Breast epithelium (tissue), 4 donors: ENCODE measurements around the gene TRIO. TPM values are rescaled to one million over a fixed set of nuclear protein-coding genes. Genes with fewer than 3 reads are reported as not detected.
"Not testable (repeated sequence)": the region's sequence is repeated elsewhere in the genome, so short reads cannot be mapped to it uniquely, and the experiment has no call there.

Experiments
- DNase-seq, 2 donors: peaks; one replicate each; pipeline ENCODE4 v3.0.0-alpha.2; 2019; ENCODE audit warnings: low spot score in 2 of 2
- H3K27ac ChIP-seq, 2 donors: fragments of 200-600 bp; sonication (generic) in 1 of 2; one replicate each; pipeline ENCODE4 v1.5.1; 2016 to 2019; ENCODE audit warnings: mild to moderate bottlenecking in 1 of 2
- H3K27me3 ChIP-seq, 2 donors: fragments of 200-600 bp; sonication (generic) in 1 of 2; one replicate each; pipeline versions ENCODE4 v1.5.1 to v1.6.0; 2017 to 2019; ENCODE audit warnings: control low read depth in 1 of 2, mild to moderate bottlenecking in 1 of 2
- H3K36me3 ChIP-seq: fragments of 200-600 bp; one replicate; pipeline ENCODE4 v1.5.1; 2019
- H3K4me1 ChIP-seq, 2 donors: fragments of 200-600 bp; sonication (generic); one replicate each; pipeline ENCODE4 v1.5.1; 2016 to 2019; ENCODE audit warnings: control low read depth in 1 of 2
- H3K4me3 ChIP-seq, 3 donors: fragments of 200-600 bp; sonication (generic); 1 replicate in 2 of 3; 2 replicates in 1 of 3; pipeline ENCODE4 v1.5.1; 2016 to 2019; ENCODE audit warnings: mild to moderate bottlenecking in 3 of 3, moderate library complexity in 2 of 3
- H3K9me3 ChIP-seq, 2 donors: fragments of 200-600 bp; sonication (generic) in 1 of 2; one replicate each; pipeline ENCODE4 v1.5.1; 2016 to 2019; ENCODE audit warnings: control low read depth in 1 of 2
- POLR2A ChIP-seq: fragments of 450-650 bp; IDR thresholded peaks from one replicate; pipeline ENCODE4 v1.6.1; 2016; ENCODE audit warnings: antibody characterized with exemption, mild to moderate bottlenecking, moderate library complexity
- POLR2AphosphoS5 ChIP-seq, 3 donors: sonication (generic); formaldehyde crosslinking; IDR thresholded peaks; one replicate each; pipeline ENCODE4 v1.6.1; 2017; ENCODE audit warnings: antibody characterized with exemption in 3 of 3
- intact Hi-C: fragments of 100-400 bp; cut with DNase I; formaldehyde crosslinking; loops from one replicate; pipeline ENCODE4 v1.15.1; 2023; ENCODE audit warnings: low total_unique reads
- total RNA-seq, 3 donors: library from RNA; depleted of rRNA; stranded (reverse); fragments of >200 nt; gene quantifications; one replicate each; pipeline ENCODE4 v1.1.0, GENCODE V29; 2016
- TF ChIP-seq, protein P1 (sequence below), 3 donors: fragments of 450-650 bp; IDR thresholded peaks; one replicate each; pipeline ENCODE4 v1.5.1; 2016 to 2017; ENCODE audit warnings: antibody characterized with exemption in 3 of 3, mild to moderate bottlenecking in 3 of 3, moderate library complexity in 3 of 3

TRIO gene
- total RNA-seq, 3 donors from 2014 or later = 191 to 209 (median 193) TPM

DNA sequence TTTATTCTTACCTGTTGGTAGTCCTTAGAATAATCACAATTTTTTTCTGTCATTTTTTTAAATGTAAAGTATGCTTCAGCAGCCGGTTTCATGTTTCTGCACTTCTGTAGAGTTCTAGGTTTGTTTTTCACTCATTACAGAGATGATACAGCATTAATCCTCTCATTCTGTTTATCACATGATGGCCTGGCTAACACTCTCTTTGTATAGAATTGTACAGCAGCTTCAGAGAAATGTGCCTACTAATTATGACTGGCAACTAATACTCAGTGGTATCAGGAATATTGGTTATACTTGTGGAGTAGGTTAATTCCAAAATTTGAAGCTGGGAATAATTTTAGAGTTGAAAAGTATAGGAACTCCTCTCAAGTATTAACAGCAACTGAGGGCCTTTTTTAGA, 245.6 kb downstream of the TRIO start:
- no peak overlapping the region for H3K27ac ChIP-seq
- intact Hi-C loops = no loop called here
- no peaks in the 10 kb centered on the region for H3K9me3 ChIP-seq
- H3K4me1 ChIP-seq = no peaks in the 10 kb centered on the region
- H3K27me3 ChIP-seq = no peaks in the 10 kb centered on the region
- TF ChIP-seq POLR2A = no peak
- TF ChIP-seq POLR2AphosphoS5 (IDR thresholded peaks at IDR 0.05) = no peak
- TF ChIP-seq, protein P1, sequence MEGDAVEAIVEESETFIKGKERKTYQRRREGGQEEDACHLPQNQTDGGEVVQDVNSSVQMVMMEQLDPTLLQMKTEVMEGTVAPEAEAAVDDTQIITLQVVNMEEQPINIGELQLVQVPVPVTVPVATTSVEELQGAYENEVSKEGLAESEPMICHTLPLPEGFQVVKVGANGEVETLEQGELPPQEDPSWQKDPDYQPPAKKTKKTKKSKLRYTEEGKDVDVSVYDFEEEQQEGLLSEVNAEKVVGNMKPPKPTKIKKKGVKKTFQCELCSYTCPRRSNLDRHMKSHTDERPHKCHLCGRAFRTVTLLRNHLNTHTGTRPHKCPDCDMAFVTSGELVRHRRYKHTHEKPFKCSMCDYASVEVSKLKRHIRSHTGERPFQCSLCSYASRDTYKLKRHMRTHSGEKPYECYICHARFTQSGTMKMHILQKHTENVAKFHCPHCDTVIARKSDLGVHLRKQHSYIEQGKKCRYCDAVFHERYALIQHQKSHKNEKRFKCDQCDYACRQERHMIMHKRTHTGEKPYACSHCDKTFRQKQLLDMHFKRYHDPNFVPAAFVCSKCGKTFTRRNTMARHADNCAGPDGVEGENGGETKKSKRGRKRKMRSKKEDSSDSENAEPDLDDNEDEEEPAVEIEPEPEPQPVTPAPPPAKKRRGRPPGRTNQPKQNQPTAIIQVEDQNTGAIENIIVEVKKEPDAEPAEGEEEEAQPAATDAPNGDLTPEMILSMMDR (IDR thresholded peaks at IDR 0.05) = no peak
- H3K4me3 ChIP-seq = no peak overlapping the region
- no peak for DNase-seq
- H3K36me3 ChIP-seq = no peaks in the 10 kb centered on the region

DNA sequence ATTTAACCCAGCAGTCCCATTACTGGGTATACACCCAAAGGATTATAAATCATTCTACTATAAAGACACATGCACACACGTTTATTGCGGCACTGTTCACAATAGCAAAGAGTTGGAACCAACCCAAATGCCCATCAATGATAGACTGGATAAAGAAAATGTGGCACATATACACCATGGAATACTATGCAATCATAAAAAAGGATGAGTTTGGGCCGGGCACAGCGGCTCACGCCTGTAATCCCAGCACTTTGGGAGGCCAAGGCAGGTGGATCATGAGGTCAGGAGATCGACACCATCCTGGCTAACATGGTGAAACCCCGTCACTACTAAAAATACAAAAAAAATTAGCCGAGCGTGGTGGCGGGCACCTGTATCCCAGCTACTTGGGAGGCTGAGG, 249.4 kb downstream of the TRIO start:
- H3K27ac ChIP-seq, intact Hi-C loops, DNase-seq, H3K27me3 ChIP-seq, H3K4me1 ChIP-seq, H3K4me3 ChIP-seq, H3K36me3 ChIP-seq, H3K9me3 ChIP-seq: not testable (repeated sequence)

DNA sequence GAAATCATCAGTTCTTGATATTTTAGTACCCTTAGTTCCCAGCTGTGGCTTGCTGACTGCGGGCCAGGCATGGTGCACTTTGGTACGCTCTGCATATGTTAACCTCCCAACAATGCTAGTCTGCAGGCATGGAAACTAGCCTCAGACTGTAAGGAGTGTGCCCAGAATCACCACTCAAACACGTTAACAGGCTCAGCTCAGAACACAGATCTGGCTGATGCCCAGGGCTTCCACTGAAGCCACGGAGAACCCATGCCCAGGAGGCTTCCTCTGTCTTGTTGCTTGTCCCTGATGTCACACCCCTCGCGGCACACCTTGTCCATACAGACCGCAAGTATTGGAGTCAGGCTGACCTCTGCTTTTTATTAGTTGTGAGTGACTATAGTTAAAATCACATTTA, 251.2 kb downstream of the TRIO start:
- no peaks in the 10 kb centered on the region for H3K27me3 ChIP-seq
- no peak overlapping the region for H3K27ac ChIP-seq
- H3K4me1 ChIP-seq = peaks cover 0 to 6% of the 10 kb centered on the region in 2 donors
- no peaks in the 10 kb centered on the region for H3K9me3 ChIP-seq
- no peak for TF ChIP-seq POLR2A
- TF ChIP-seq, protein P1 (IDR thresholded peaks at IDR 0.05) = no peak
- TF ChIP-seq POLR2AphosphoS5 (IDR thresholded peaks at IDR 0.05) = no peak
- H3K36me3 ChIP-seq = no peaks in the 10 kb centered on the region
- DNase-seq = no peak
- no peak overlapping the region for H3K4me3 ChIP-seq
- intact Hi-C loops = no loop called here

DNA sequence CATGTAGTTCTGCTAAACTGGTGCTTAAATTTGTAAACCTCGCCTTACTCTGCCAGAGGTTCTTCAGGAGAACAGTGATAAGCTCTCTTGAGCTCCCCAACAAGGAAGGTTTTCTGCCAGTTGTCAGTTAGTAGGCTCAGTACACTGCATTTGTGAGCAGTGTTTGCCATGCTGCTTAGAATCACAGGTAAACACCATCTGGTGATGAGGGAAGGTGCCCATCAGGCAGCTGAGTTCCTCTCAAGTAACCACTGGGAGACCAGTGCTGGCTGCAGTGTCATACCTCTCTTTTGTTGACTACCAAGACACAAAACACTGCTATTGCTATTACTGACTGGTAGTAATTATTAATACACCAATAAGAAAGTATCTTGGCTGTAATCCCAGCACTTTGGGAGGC, 252.3 kb downstream of the TRIO start:
- TF ChIP-seq POLR2AphosphoS5 (IDR thresholded peaks at IDR 0.05) (no peak), POLR2A (no peak)
- TF ChIP-seq, protein P1 (IDR thresholded peaks at IDR 0.05) = no peak
- intact Hi-C loops = no loop called here
- no peak for DNase-seq
- Histone ChIP-seq H3K27me3 (no peaks in the 10 kb centered on the region), H3K9me3 (no peaks in the 10 kb centered on the region), H3K27ac (no peak overlapping the region), H3K36me3 (no peaks in the 10 kb centered on the region), H3K4me1 (peaks cover 0 to 6% of the 10 kb centered on the region in 2 donors), H3K4me3 (no peak overlapping the region)

DNA sequence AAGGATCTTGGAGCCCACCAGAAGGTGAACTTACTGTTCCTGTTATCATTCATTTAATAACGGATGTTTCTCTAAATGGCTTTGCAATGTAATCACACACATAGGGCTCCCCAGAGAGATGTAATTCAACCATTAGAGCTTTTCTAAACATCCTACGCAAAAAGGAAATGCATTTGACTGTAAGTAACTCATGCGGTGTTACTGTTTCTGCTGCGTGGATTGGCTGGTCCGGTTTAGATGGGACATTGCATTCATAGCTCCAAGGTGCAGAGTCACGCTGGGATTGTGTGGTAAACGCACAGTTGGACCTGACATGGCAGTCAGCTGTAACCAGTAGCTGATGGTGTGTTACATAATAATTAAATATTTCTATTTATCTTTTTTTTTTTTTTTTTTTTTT, 252.9 kb downstream of the TRIO start:
- Histone ChIP-seq H3K36me3 (no peaks in the 10 kb centered on the region), H3K4me1 (peaks cover 0 to 6% of the 10 kb centered on the region in 2 donors), H3K4me3 (no peak overlapping the region), H3K27ac (no peak overlapping the region), H3K9me3 (no peaks in the 10 kb centered on the region), H3K27me3 (no peaks in the 10 kb centered on the region)
- intact Hi-C loops = no loop called here
- no peak for TF ChIP-seq POLR2A
- TF ChIP-seq, protein P1 (IDR thresholded peaks at IDR 0.05) = no peak
- TF ChIP-seq POLR2AphosphoS5 (IDR thresholded peaks at IDR 0.05) = no peak
- DNase-seq = no peak

DNA sequence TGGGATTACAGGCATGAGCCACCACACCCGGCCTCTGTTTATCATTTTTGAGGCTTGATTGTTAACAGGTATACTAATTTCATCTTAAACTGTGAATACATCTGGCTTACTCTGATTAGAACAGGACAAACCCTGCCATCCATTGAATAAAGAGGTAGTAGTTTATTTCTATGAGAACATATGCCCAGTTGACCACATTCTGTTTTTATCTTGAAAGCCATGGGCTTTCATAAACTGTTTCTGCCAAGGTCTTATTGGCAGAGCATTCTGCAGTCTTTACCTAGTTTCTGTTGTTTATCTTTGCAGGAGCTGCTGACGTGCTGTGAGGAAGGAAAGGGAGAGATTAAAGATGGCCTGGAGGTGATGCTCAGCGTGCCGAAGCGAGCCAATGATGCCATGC, 253.6 kb downstream of the TRIO start:
- H3K36me3 ChIP-seq = no peaks in the 10 kb centered on the region
- H3K27me3 ChIP-seq = no peaks in the 10 kb centered on the region
- DNase-seq = no peak
- intact Hi-C loops = no loop called here
- peak overlapping the region; percentile 53 to 65 for H3K27ac ChIP-seq
- TF ChIP-seq POLR2AphosphoS5 (IDR thresholded peaks at IDR 0.05) (no peak), POLR2A (no peak)
- H3K9me3 ChIP-seq = no peaks in the 10 kb centered on the region
- H3K4me1 ChIP-seq = peaks cover 0 to 6% of the 10 kb centered on the region in 2 donors
- no peak overlapping the region for H3K4me3 ChIP-seq
